HG03039 (cell line): ENCODE results near the gene PCDHA1.
"Not testable (repeated sequence)": the region's sequence is repeated elsewhere in the genome, so short reads cannot be mapped to it uniquely, and the experiment has no call there.

Source experiments
- ATAC-seq: cut with Tn5 transposase; IDR thresholded peaks from one replicate; pipeline ENCODE4 v1.9.1; 2021; ENCODE audit warnings: mild to moderate bottlenecking, moderate library complexity; ENCODE audit not compliant: unreplicated experiment

Gene PCDHA1

GRCh38 chr5:140808241-140808888 is 22.4 kb downstream of the PCDHA1 start:
- not testable (repeated sequence) for ATAC-seq

- ATAC-seq: no peak
Measured at GRCh38 chr5:140808889-140809291, 22.9 kb downstream of the PCDHA1 start.

- ATAC-seq: no peak
Measured at GRCh38 chr5:140821375-140822280, 35.7 kb downstream of the PCDHA1 start, which contains the start of gene PCDHA5. Gene PCDHA5 (plus strand): TSS chr5:140821613.

- ATAC-seq: no peak
Measured at GRCh38 chr5:140822281-140822629, 36.3 kb downstream of the PCDHA1 start.

GRCh38 chr5:140822969-140823368 is 37.0 kb downstream of the PCDHA1 start:
- ATAC-seq: not testable (repeated sequence)

GRCh38 chr5:140823475-140823874 is 37.5 kb downstream of the PCDHA1 start:
- ATAC-seq: no peak

GRCh38 chr5:140827704-140828361 is 41.9 kb downstream of the PCDHA1 start, which contains the start of gene PCDHA6:
Gene PCDHA6 (plus strand): TSS chr5:140827960. CDS start chr5:140828092, 132 bp downstream.
- ATAC-seq: no peak

- ATAC-seq: no peak
Measured at GRCh38 chr5:140828362-140828737, 42.4 kb downstream of the PCDHA1 start.

- ATAC-seq: not testable (repeated sequence)
Measured at GRCh38 chr5:140829511-140830501, 43.9 kb downstream of the PCDHA1 start.

GRCh38 chr5:140833993-140834392 is 48.1 kb downstream of the PCDHA1 start, which contains the start of gene PCDHA7:
Gene PCDHA7 (plus strand): TSS chr5:140834269. CDS start chr5:140834384, 115 bp downstream.
- no peak for ATAC-seq

- ATAC-seq: not testable (repeated sequence)
Measured at GRCh38 chr5:140834439-140835008, 48.6 kb downstream of the PCDHA1 start.

- ATAC-seq: no peak
Measured at GRCh38 chr5:140835622-140836510, 49.9 kb downstream of the PCDHA1 start.

GRCh38 chr5:140840978-140841962 is 55.3 kb downstream of the PCDHA1 start, which contains the start of gene PCDHA8:
Gene PCDHA8 (plus strand): TSS chr5:140841187. CDS start chr5:140841322, 135 bp downstream.
- ATAC-seq: no peak

GRCh38 chr5:140842798-140843733 is 57.1 kb downstream of the PCDHA1 start:
- no peak for ATAC-seq

- not testable (repeated sequence) for ATAC-seq
Measured at GRCh38 chr5:140848139-140849102, 62.5 kb downstream of the PCDHA1 start, which contains the start of gene PCDHA9. Gene PCDHA9 (plus strand): TSS chr5:140848382. CDS start chr5:140848496, 114 bp downstream.
